ENCODE results near the gene OLFML2A. TPM values are rescaled to one million over a fixed set of nuclear protein-coding genes. Genes with fewer than 3 reads are reported as not detected.
A peak's percentile ranks its signal among the peaks of the same experiment; 100 is the strongest.

Gene OLFML2A
- total RNA-seq, 1 experiment from 2014 or later, result 6.7 TPM

- peaks cover 57% of the 10 kb centered on the region for H3K4me1 Mint-ChIP-seq
- H3K9me3 Mint-ChIP-seq, result no peaks in the 10 kb centered on the region
- TF ChIP-seq GABPB1 (CRISPR knock-in tag; IDR thresholded peaks at IDR 0.05) (0 out of 2 replicates have a peak, but pooled peaks have one; percentile 2), OVOL2 (CRISPR knock-in tag; IDR thresholded peaks at IDR 0.05; ENCODE audit: borderline replicate concordance) (no peak), FOXP4 (CRISPR knock-in tag; IDR thresholded peaks at IDR 0.05) (0 out of 2 replicates have a peak, but pooled peaks have one; percentile 9), ZNF423 (CRISPR knock-in tag; IDR thresholded peaks at IDR 0.05) (peak; percentile 92), FOXJ3 (CRISPR knock-in tag; IDR thresholded peaks at IDR 0.05; ENCODE audit: borderline replicate concordance) (no peak), CBFB (CRISPR knock-in tag; IDR thresholded peaks at IDR 0.05; ENCODE audit: low read depth) (no peak), ETV6 (CRISPR knock-in tag; IDR thresholded peaks at IDR 0.05) (peak; percentile 17; the same call in 1 of the 2 replicates)
- DNase-seq (ENCODE audit: low spot score), result peak; percentile 52
- H3K27ac Mint-ChIP-seq, result peak overlapping the region; percentile 84
- CTCF ChIA-PET, result interaction anchor here (0.7 to 12.2 kb wide), 16 partner anchors 7 to 171 kb away, joined by 3 to 935 read pairs (median 14); partner anchors contain the start of genes ARPC5L, OLFML2A, RPL35 and WDR38
- peak; percentile 8 for ATAC-seq
- no peaks in the 10 kb centered on the region; the same call in none of the 2 replicates for H3K27me3 Mint-ChIP-seq (ENCODE audit: low read depth)
- POLR2A ChIA-PET, result interaction anchor here (0.6 to 3.4 kb wide), 9 partner anchors 10 to 395 kb away, joined by 3 to 14 read pairs (median 7); partner anchors contain the start of genes RPL35 and WDR38
- H3K36me3 Mint-ChIP-seq, result no peaks in the 10 kb centered on the region
- H3K4me3 Mint-ChIP-seq, result peak overlapping the region; percentile 85
These were observed 7.2 kb upstream of the OLFML2A start for GRCh38 chr9:124769549-124770358.

- DNase-seq (ENCODE audit: low spot score) (peak; percentile 41), ATAC-seq (no peak; the same call in 1 of the 2 replicates)
- Mint-ChIP-seq H3K4me1 (peaks cover 50% of the 10 kb centered on the region), H3K27ac (peak overlapping the region; percentile 84), H3K27me3 (ENCODE audit: low read depth) (peaks cover 4% of the 10 kb centered on the region), H3K9me3 (no peaks in the 10 kb centered on the region), H3K36me3 (no peaks in the 10 kb centered on the region), H3K4me3 (peak overlapping the region; percentile 85)
- CTCF ChIA-PET, result interaction anchor here (0.7 to 12.2 kb wide), 19 partner anchors 9 to 218 kb away, joined by 3 to 935 read pairs (median 11); partner anchors contain the start of genes ARPC5L, RPL35 and WDR38
- TF ChIP-seq NR1H2 (CRISPR knock-in tag; IDR thresholded peaks at IDR 0.05), result no peak
- no peak for TF ChIP-seq USF1 (CRISPR knock-in tag; IDR thresholded peaks at IDR 0.05)
- 0 out of 2 replicates have a peak, but pooled peaks have one; percentile 53 for TF ChIP-seq ZNF281 (CRISPR knock-in tag; IDR thresholded peaks at IDR 0.05)
- TF ChIP-seq HMGXB4 (CRISPR knock-in tag; IDR thresholded peaks at IDR 0.05), result 0 out of 2 replicates have a peak, but pooled peaks have one; percentile 2
- no peak for TF ChIP-seq TEAD4 (CRISPR knock-in tag; IDR thresholded peaks at IDR 0.05)
- TF ChIP-seq NFE2L1 (CRISPR knock-in tag; IDR thresholded peaks at IDR 0.05), result no peak
- TF ChIP-seq ZNF219 (CRISPR knock-in tag; IDR thresholded peaks at IDR 0.05; ENCODE audit: borderline replicate concordance), result 0 out of 2 replicates have a peak, but pooled peaks have one; percentile 15
- no peak for TF ChIP-seq ZMAT4 (CRISPR knock-in tag; IDR thresholded peaks at IDR 0.05)
- POLR2A ChIA-PET, result interaction anchor here (0.6 to 3.4 kb wide), 11 partner anchors 9 to 471 kb away, joined by 3 to 14 read pairs (median 4); partner anchors contain the start of genes HSPA5, RPL35 and WDR38
These were observed 6.4 kb upstream of the OLFML2A start for GRCh38 chr9:124770359-124771020.

Data from WTC11 (cell line).